A673 (cell line): ENCODE data around the gene RAP1B. TPM values are rescaled to one million over a fixed set of nuclear protein-coding genes. Genes with fewer than 3 reads are reported as not detected.
"Not testable (repeated sequence)": the region's sequence is repeated elsewhere in the genome, so short reads cannot be mapped to it uniquely, and the experiment has no call there.

ENCODE experiments used
- BruUV-seq: library from RNA; stranded (reverse); fragments of 400-500 nt; replicated peaks from 2 replicates; lab custom pipeline; 2021; lab: Mats Ljungman, UMichigan
- CTCF ChIA-PET: fragments of 300-600 bp; sonication (Branson Sonifier 250); formaldehyde crosslinking; loops from one replicate; lab custom pipeline; 2022; ENCODE audit warnings: antibody characterized with exemption; lab: Charles Lee
- POLR2A ChIA-PET: fragments of 300-600 bp; sonication (Branson Sonifier 250); formaldehyde crosslinking; loops from one replicate; lab custom pipeline; 2022; ENCODE audit warnings: antibody characterized with exemption; ENCODE audit not compliant: low non-redundant PET; lab: Charles Lee
- DNase-seq: peaks from one replicate; pipeline ENCODE4 v3.0.0-alpha.2; 2015; ENCODE audit warnings: low spot score
- H3K27ac ChIP-seq: fragments of 200-600 bp; sonication (generic); 2 replicates; pipeline ENCODE4 v1.5.1; 2016; ENCODE audit warnings: mixed run types, low read depth, mild to moderate bottlenecking, mixed read lengths, antibody characterized with exemption, low read length; ENCODE audit not compliant: poor library complexity, severe bottlenecking
- H3K27me3 ChIP-seq: fragments of 200-600 bp; sonication (generic); replicated peaks from 2 replicates; pipeline ENCODE4 v1.6.1; 2017; ENCODE audit warnings: mixed run types, low read depth, mild to moderate bottlenecking, mixed read lengths, antibody characterized with exemption, low read length; ENCODE audit not compliant: insufficient read depth, poor library complexity
- H3K36me3 ChIP-seq: fragments of 200-600 bp; sonication (generic); 2 replicates; pipeline ENCODE4 v1.6.1; 2016; ENCODE audit warnings: mixed run types, mild to moderate bottlenecking, mixed read lengths, antibody characterized with exemption, low read length; ENCODE audit not compliant: insufficient read depth, poor library complexity, severe bottlenecking
- H3K4me1 ChIP-seq: fragments of 200-600 bp; sonication (generic); 2 replicates; pipeline ENCODE4 v1.6.1; 2017; ENCODE audit warnings: mixed run types, mild to moderate bottlenecking, mixed read lengths, antibody characterized with exemption, low read length; ENCODE audit not compliant: insufficient read depth, poor library complexity, severe bottlenecking
- H3K4me3 ChIP-seq: fragments of 200-600 bp; sonication (generic); 2 replicates; pipeline ENCODE4 v1.5.1; 2016; ENCODE audit warnings: low read depth, mixed run types, mild to moderate bottlenecking, mixed read lengths, low read length; ENCODE audit not compliant: poor library complexity, severe bottlenecking
- H3K9me3 ChIP-seq: fragments of 200-600 bp; sonication (generic); 2 replicates; pipeline ENCODE4 v1.6.1; 2016; ENCODE audit warnings: mixed run types, low read depth, mild to moderate bottlenecking, mixed read lengths, antibody characterized with exemption, low read length; ENCODE audit not compliant: poor library complexity, severe bottlenecking
- CTCF ChIP-seq: fragments of 300-800, 200-600 bp; sonication (generic); conservative IDR thresholded peaks from 2 replicates; pipeline ENCODE4 v1.5.1; 2017; ENCODE audit warnings: low read depth, mild to moderate bottlenecking, antibody characterized with exemption, low read length, moderate library complexity, mixed read lengths
- EZH2 ChIP-seq: fragments of 200-600 bp; sonication (generic); IDR thresholded peaks from 2 replicates; pipeline ENCODE4 v1.6.1; 2017; ENCODE audit warnings: borderline replicate concordance, low read depth, mild to moderate bottlenecking, mixed read lengths, antibody characterized with exemption, low read length; ENCODE audit not compliant: poor library complexity, severe bottlenecking
- intact Hi-C: fragments of 100-400 bp; cut with micrococcal nuclease; formaldehyde crosslinking; loops from one replicate; pipeline ENCODE4 v1.10.0; 2022; ENCODE audit not compliant: unreplicated experiment
- total RNA-seq: library from RNA; stranded (reverse); gene quantifications from 2 replicates; pipeline ENCODE4 v1.2.3, GENCODE V29; 2021

Gene RAP1B
- total RNA-seq, 1 experiment from 2014 or later, result 148 TPM

GRCh38 chr12:68633614-68634558, 23.2 kb downstream of the RAP1B start:
- Histone ChIP-seq H3K36me3 (no peaks in the 10 kb centered on the region), H3K4me1 (peaks cover 11% of the 10 kb centered on the region), H3K27me3 (no peaks in the 10 kb centered on the region), H3K9me3 (no peaks in the 10 kb centered on the region), H3K27ac (no peak overlapping the region), H3K4me3 (no peak overlapping the region)
- TF ChIP-seq EZH2, result no peak
- TF ChIP-seq CTCF, result no peak
- intact Hi-C loops, result no loop called here
- no peak for DNase-seq
- POLR2A ChIA-PET, result no interaction called here
- no TSS peak for BruUV-seq
- CTCF ChIA-PET, result no interaction called here

GRCh38 chr12:68636268-68636667, 25.6 kb downstream of the RAP1B start:
- Histone ChIP-seq H3K4me3 (no peak overlapping the region), H3K27ac (no peak overlapping the region), H3K9me3 (no peaks in the 10 kb centered on the region), H3K36me3 (no peaks in the 10 kb centered on the region), H3K4me1 (peaks cover 11% of the 10 kb centered on the region), H3K27me3 (no peaks in the 10 kb centered on the region)
- no TSS peak for BruUV-seq
- ChIA-PET CTCF (no interaction called here), POLR2A (no interaction called here)
- no peak for TF ChIP-seq CTCF
- TF ChIP-seq EZH2, result no peak
- DNase-seq, result no peak
- intact Hi-C loops, result no loop called here

GRCh38 chr12:68637439-68637838, 26.7 kb downstream of the RAP1B start:
- H3K27me3 ChIP-seq, BruUV-seq, POLR2A ChIA-PET, DNase-seq, H3K36me3 ChIP-seq, intact Hi-C loops, H3K9me3 ChIP-seq, CTCF ChIA-PET, H3K4me3 ChIP-seq, H3K27ac ChIP-seq: not testable (repeated sequence)
- peaks cover 11% of the 10 kb centered on the region for H3K4me1 ChIP-seq
